BE2C (cell line): ENCODE results near the gene GMPPB.

Source experiments
- DNase-seq: peaks from one replicate; pipeline ENCODE4 v3.0.0-alpha.2; 2020
- H3K27me3 ChIP-seq: fragments of 250-450 bp; sonication (Bioruptor Pico); 2 replicates; pipeline ENCODE4 v1.5.1; 2020; ENCODE audit warnings: mild to moderate bottlenecking
- H3K36me3 ChIP-seq: fragments of 250-450 bp; sonication (Bioruptor Pico); 2 replicates; pipeline ENCODE4 v1.5.1; 2020; ENCODE audit warnings: mild to moderate bottlenecking
- H3K4me1 ChIP-seq: fragments of 250-450 bp; sonication (Bioruptor Pico); 2 replicates; pipeline ENCODE4 v1.5.1; 2020
- H3K4me3 ChIP-seq: 2 replicates; pipeline ENCODE4 v1.5.1; 2011; ENCODE audit warnings: low read depth, low read length
- H3K9me3 ChIP-seq: fragments of 250-450 bp; sonication (Bioruptor Pico); 2 replicates; pipeline ENCODE4 v1.5.1; 2020
- CTCF ChIP-seq: IDR thresholded peaks from 2 replicates; pipeline ENCODE4 v1.5.1; 2012; ENCODE audit warnings: mild to moderate bottlenecking, low read depth, low read length

The GMPPB gene

GRCh38 chr3:49727154-49727923 lies 3.6 kb upstream of the GMPPB start:
- Histone ChIP-seq H3K9me3 (no peaks in the 10 kb centered on the region), H3K4me3 (no peak overlapping the region), H3K27me3 (no peaks in the 10 kb centered on the region), H3K4me1 (no peaks in the 10 kb centered on the region), H3K36me3 (no peaks in the 10 kb centered on the region; the same call in none of the 2 replicates)
- no peak for TF ChIP-seq CTCF
- DNase-seq = no peak

DNA sequence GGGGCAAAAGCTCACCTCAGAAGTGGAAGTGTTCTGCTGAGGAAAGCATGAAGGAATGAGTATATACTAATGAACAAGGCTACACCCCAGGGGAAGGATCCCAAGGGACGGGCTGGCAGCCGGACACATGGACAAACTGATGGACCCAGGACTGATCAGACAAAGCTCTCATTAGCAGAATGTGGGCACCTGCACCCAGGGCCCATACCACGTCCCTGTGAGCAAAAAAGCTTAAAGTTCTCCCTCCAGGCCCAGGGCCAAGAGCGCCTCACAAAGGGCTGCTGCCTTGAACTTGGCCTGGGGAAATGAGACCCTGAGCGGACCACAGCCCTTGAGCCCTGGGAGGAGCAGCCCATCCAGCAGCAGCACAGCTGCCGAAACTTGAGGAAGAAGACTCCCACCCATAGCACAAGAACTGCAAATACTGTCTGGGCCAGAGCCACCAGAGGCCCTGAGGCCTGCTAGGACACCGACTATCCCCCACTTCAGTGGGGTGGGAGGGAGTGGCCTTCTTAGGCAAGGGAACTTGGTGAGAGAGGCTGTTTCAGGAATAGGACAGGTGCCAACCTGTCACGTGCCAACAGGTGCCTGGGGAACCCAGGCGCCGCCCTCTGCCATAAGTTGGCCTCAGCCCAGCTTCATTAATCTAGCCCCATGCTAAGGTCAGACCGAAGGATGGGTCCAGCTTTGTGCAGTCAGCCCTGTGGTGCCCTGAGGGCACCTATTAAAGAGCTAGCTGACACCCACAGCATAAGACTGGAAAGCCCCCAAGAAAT lies 2.3 kb upstream of the GMPPB start:
- no peaks in the 10 kb centered on the region for H3K4me1 ChIP-seq
- H3K36me3 ChIP-seq = no peaks in the 10 kb centered on the region; the same call in none of the 2 replicates
- no peak for TF ChIP-seq CTCF

GRCh38 chr3:49724586-49724985 lies 835 bp upstream of the GMPPB start:
- DNase-seq = no peak
- Histone ChIP-seq H3K4me1 (no peaks in the 10 kb centered on the region), H3K9me3 (no peaks in the 10 kb centered on the region), H3K4me3 (peak overlapping the region; percentile 60), H3K27me3 (no peaks in the 10 kb centered on the region), H3K36me3 (no peaks in the 10 kb centered on the region; the same call in none of the 2 replicates)
- no peak for TF ChIP-seq CTCF

More for the DNA sequence above, 2.3 kb upstream of the GMPPB start:
- no peak overlapping the region for H3K4me3 ChIP-seq
- DNase-seq = no peak
- no peaks in the 10 kb centered on the region for H3K27me3 ChIP-seq
- no peaks in the 10 kb centered on the region for H3K9me3 ChIP-seq

GRCh38 chr3:49723296-49723627 lies 489 bp downstream of the GMPPB start:
- Histone ChIP-seq H3K36me3 (no peaks in the 10 kb centered on the region; the same call in none of the 2 replicates), H3K4me3 (peak overlapping the region; percentile 84), H3K9me3 (no peaks in the 10 kb centered on the region), H3K27me3 (no peaks in the 10 kb centered on the region), H3K4me1 (no peaks in the 10 kb centered on the region)
- no peak for TF ChIP-seq CTCF
- DNase-seq = peak; percentile 39

DNA sequence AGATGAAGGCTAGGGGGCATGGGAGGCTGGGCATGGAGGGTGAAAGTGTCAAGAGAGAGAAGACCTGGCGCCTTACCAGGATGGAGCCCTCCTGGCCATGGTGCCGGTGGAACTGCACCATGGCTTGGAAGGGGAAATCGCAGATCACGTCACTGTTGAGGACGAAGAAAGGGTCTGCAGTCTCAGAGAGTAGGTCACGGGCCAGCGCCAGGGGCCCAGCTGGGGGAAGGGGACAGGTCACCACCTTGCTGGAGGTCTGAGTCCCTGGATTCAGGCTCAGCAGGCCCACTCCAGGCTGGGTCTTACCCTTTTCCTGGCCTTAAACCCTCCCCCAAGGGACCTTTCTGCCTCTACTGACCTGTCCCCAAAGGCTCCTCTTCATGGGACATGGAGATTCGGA lies 855 bp downstream of the GMPPB start:
- Histone ChIP-seq H3K27me3 (no peaks in the 10 kb centered on the region), H3K36me3 (no peaks in the 10 kb centered on the region; the same call in none of the 2 replicates), H3K4me1 (no peaks in the 10 kb centered on the region), H3K9me3 (no peaks in the 10 kb centered on the region), H3K4me3 (peak overlapping the region; percentile 84)
- TF ChIP-seq CTCF = no peak
- no peak for DNase-seq
